AG09309 (cell line): ENCODE results near the gene IQUB.
"Not testable (repeated sequence)": the region's sequence is repeated elsewhere in the genome, so short reads cannot be mapped to it uniquely, and the experiment has no call there.

ENCODE experiments used
- DNase-seq: peaks from one replicate; pipeline ENCODE4 v3.0.0-alpha.2; 2010; ENCODE audit warnings: low read depth
- H3K4me3 ChIP-seq: 2 replicates; pipeline ENCODE4 v1.5.1; 2011; ENCODE audit warnings: mild to moderate bottlenecking, low read depth, low read length, moderate library complexity; ENCODE audit not compliant: control insufficient read depth
- TF ChIP-seq, protein P1 (sequence below): IDR thresholded peaks from 2 replicates; pipeline ENCODE4 v1.5.1; 2011; ENCODE audit warnings: mild to moderate bottlenecking, low read depth, low read length, inconsistent platforms; ENCODE audit not compliant: insufficient read depth, control insufficient read depth; ENCODE audit errors: missing control alignments

IQUB gene

DNA sequence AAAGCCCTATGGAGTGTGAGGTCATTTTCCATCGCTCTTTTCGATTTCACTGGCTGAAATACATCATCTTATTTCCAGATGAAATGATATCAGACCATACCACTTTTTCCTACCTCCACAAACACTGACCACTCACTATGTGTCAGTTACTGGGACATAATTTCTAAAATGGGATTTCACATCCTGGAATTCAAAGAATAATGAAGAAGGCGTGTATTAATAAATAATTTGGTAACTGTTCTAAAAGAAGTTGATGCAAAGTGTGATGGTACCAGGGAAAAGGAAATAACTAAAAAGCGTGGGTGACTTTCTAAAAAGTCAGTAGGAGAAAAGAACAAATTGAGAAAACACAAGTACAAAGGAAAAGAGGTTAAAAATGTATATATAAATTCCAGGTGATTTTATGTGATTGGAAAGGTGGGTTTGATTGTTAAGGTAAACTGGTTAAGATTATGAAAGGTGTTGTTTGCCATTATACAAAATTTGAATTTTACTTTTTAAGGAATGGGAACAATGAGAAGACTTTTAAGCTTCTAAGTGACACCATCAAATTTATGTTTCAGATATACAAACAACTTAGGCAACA lies 24.0 kb upstream of the IQUB start:
- TF ChIP-seq, protein P1, sequence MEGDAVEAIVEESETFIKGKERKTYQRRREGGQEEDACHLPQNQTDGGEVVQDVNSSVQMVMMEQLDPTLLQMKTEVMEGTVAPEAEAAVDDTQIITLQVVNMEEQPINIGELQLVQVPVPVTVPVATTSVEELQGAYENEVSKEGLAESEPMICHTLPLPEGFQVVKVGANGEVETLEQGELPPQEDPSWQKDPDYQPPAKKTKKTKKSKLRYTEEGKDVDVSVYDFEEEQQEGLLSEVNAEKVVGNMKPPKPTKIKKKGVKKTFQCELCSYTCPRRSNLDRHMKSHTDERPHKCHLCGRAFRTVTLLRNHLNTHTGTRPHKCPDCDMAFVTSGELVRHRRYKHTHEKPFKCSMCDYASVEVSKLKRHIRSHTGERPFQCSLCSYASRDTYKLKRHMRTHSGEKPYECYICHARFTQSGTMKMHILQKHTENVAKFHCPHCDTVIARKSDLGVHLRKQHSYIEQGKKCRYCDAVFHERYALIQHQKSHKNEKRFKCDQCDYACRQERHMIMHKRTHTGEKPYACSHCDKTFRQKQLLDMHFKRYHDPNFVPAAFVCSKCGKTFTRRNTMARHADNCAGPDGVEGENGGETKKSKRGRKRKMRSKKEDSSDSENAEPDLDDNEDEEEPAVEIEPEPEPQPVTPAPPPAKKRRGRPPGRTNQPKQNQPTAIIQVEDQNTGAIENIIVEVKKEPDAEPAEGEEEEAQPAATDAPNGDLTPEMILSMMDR = no peak
- DNase-seq = no peak

DNA sequence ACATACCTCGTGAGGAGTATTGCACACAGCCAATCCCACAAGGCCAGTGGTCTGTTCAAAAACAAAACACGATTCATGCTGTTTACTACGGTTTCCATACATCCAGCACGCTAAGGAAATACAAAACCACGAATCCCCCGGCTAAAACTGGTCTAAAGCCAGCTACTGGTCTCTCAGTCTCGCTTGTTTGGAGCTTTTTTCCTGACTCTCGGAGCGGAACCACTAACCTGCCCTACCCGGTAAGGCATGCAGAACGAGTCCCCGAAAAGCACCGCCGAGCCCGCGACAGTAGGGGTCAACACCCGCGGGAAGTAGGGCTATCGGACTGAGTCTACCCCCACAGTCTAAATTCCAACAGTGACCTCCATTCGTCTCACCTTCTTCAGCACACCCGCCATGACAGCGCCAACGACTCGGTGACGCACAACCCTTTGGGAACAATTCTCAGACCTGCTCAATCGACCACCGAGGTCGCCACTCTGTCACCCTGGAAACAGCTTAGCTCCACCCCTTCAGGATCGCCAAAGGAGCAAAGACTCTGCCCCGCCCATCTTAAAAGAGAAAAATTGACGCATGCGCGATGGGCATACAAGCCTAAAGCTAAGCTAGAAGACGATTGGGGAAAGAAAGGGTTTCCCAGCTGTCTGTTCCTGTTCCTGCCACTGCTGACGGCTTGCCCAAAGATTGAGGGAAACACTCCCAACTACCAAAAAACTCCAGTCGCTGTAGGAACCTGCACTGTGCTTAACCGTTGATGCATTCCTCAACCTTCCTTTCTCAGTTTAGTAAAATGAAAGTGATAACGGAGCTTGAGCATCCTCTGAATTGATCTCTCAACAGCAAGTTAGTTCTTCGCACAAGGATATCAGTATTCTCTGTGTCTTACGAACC lies 23.2 kb upstream of the IQUB start, which contains the start of gene NDUFA5:
TSS of gene NDUFA5 (minus strand) at position 421 of the 891 bp plus-strand sequence. CDS start at position 398, 23 bp downstream.
- TF ChIP-seq, protein P1 = no peak
- peak within 1 kb of the TSS; percentile 94 for H3K4me3 ChIP-seq
- DNase-seq = peak; percentile 98

More for the DNA sequence above, 24.0 kb upstream of the IQUB start:
- peak overlapping the region; percentile 94 for H3K4me3 ChIP-seq

DNA sequence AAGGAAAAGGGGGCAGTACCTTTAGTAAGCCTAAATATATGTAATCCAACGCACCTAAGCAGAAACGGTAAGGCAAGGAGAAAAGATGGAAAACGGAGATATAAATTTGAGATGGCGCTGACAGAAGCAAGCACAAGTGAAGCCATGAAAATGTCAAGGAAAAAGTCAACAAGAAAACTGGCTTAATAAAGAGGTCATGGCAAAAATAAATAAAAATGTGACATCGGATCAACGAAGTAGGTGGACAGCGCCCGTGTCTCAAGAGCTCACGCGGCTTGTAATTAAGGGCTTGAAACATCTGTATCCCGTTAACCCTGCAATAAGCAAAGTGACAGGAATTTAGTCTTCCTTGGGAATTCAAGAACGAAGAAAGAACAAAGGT lies 22.6 kb upstream of the IQUB start:
- H3K4me3 ChIP-seq = peak overlapping the region; percentile 94
- TF ChIP-seq, protein P1 = no peak
- no peak for DNase-seq

DNA sequence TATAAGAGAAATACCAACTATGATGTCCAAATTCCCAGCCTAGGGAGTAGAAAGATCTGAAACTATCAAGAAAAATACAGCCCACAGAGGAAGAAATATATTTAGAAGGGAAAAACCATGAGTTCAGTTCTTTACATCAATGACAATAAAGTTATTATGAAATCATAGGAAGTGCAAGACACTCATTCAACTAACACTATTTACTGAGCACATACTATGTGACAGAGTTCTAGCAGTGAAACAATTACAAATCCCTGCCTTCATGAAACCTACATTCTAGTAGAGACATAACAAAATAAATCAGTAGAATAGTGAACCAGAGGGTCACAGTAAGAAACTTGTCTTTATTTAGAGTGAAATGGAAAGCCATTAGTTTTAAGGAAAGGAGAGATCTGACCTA lies 21.1 kb upstream of the IQUB start:
- no peak for DNase-seq
- H3K4me3 ChIP-seq = no peak overlapping the region
- TF ChIP-seq, protein P1 = no peak

DNA sequence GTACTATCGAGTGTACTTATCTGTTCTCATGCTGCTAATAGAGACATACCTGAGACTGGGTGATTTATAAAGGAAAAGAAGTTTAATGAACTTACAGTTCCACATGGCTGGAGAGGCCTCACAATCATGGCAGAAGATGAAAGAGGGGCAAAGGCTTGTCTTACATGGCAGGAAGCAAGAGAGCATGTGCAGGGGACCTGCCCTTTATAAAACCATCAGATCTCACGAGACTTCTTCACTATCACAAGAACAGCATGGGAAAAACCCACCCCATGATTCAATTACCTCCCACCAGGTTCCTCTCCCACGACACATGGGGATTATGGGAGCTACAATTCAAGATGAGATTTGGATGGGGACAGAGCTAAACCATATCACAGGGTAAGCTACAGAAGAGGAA lies 18.8 kb upstream of the IQUB start:
- no peak overlapping the region for H3K4me3 ChIP-seq
- no peak for DNase-seq
- TF ChIP-seq, protein P1 = no peak

DNA sequence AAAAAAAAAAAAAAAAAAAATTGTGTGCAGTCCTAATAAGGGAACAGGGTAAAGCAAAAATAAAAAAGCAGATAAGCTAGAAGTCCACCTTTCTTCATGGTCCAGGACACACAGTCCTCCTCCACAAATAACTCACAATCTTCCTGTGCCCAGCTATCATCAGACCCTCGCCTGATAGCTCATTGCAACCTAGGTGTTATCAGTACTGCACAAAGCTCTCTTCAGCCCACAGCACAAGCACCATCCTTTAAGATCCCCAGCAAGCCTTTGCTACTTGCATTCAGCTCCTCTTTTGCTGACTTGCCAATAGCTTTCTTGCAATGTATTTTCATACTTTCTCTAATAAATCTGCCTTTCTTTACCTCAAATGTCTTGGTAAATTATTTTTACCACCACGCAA lies 18.2 kb upstream of the IQUB start:
- TF ChIP-seq, protein P1 = no peak
- DNase-seq = no peak
- no peak overlapping the region for H3K4me3 ChIP-seq

DNA sequence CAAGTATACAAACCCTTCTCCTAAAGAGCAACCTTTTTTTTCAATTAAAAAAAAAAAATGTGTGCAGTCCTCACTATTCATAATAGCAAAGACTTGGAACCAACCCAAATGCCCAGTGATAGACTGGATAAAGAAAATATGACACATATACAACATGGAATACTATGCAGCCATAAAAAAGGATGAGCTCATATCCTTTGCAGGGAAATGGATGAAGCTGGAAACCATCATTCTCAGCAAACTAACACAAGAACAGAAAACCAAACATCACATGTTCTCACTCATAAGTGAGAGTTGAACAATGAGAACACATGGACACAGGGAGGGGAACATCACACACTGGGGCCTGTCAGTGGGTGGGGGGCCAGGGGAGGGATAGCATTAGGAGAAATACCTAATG lies 17.7 kb upstream of the IQUB start:
- not testable (repeated sequence) for H3K4me3 ChIP-seq, DNase-seq
